Left lung (tissue), 10 donors: ENCODE data around the gene KLRF2. TPM values are rescaled to one million over a fixed set of nuclear protein-coding genes. Genes with fewer than 3 reads are reported as not detected.

ENCODE experiments used
- ATAC-seq: fragments of 200-7000 bp; cut with Tn5 transposase; one replicate; pipeline ENCODE4 v1.9.1; 2020; ENCODE audit warnings: moderate library complexity
- DNase-seq, 4 donors: peaks; one replicate each; pipeline ENCODE4 v3.0.0-alpha.2; 2013 to 2020
- H3K27ac ChIP-seq, 2 donors: fragments of 200-600 bp; sonication (generic) in 1 of 2; one replicate each; pipeline versions ENCODE4 v1.5.0 to v1.8.0; 2020 to 2021
- H3K27me3 ChIP-seq, 2 donors: fragments of 200-600 bp; sonication (generic) in 1 of 2; one replicate each; pipeline versions ENCODE4 v1.5.0 to v1.8.0; 2020 to 2021
- H3K36me3 ChIP-seq, 2 donors: fragments of 200-600 bp; sonication (generic) in 1 of 2; one replicate each; pipeline versions ENCODE4 v1.5.0 to v1.8.0; 2020 to 2021
- H3K4me1 ChIP-seq, 2 donors: fragments of 200-600 bp; one replicate each; pipeline ENCODE4 v1.8.0; 2021
- H3K4me3 ChIP-seq, 2 donors: fragments of 200-600 bp; sonication (generic) in 1 of 2; one replicate each; pipeline versions ENCODE4 v1.5.0 to v1.8.0; 2020 to 2021; ENCODE audit warnings: mild to moderate bottlenecking in 1 of 2
- H3K9me3 ChIP-seq, 2 donors: fragments of 200-600 bp; sonication (generic) in 1 of 2; one replicate each; pipeline versions ENCODE4 v1.5.0 to v1.8.0; 2020 to 2021
- CTCF ChIP-seq, 2 donors: fragments of 200-600 bp; sonication (generic) in 1 of 2; IDR thresholded peaks; one replicate each; pipeline versions ENCODE4 v1.5.0 to v1.8.0; 2021; ENCODE audit warnings: antibody characterized with exemption in 2 of 2
- intact Hi-C, 2 donors: fragments of 100-400 bp; cut with DNase I; formaldehyde crosslinking; loops; one replicate each; pipeline versions ENCODE4 v1.11.2 to v1.14.2; 2022
- polyA plus RNA-seq, 6 donors: library from polyadenylated mRNA; unstranded; fragments of 120-200 nt; gene quantifications; one replicate each; pipeline ENCODE4 v1.2.1, GENCODE V29; 2013; ENCODE audit not compliant: insufficient read length in 6 of 6
- total RNA-seq, 2 donors: library from RNA; stranded (reverse); fragmentation: NEBNext Ultra II Directional; extraction: Animal tissue kit (Norgen Biotek cat#: 25700); gene quantifications; one replicate each; pipeline ENCODE4 v1.2.1, GENCODE V29; 2021
- donor health status: DM: no; HTN: yes; CAD: no.
- donor health status: DM: no; HTN: no; CAD: no.

KLRF2 gene
- total and polyA plus RNA-seq, 8 donors: not detected

GRCh38 chr12:9866860-9867269 lies 14.4 kb upstream of the KLRF2 start:
- no peak for ATAC-seq
- no peaks in the 10 kb centered on the region for H3K36me3 ChIP-seq
- DNase-seq: no peak
- intact Hi-C loops: no loop called here
- peak overlapping the region; percentile 22 to 57 for H3K4me3 ChIP-seq
- no peaks in the 10 kb centered on the region for H3K27me3 ChIP-seq
- peak overlapping the region; percentile 91 to 92 for H3K27ac ChIP-seq
- H3K4me1 ChIP-seq: peaks cover 4 to 35% of the 10 kb centered on the region in 2 donors
- peaks cover 0 to 13% of the 10 kb centered on the region in 2 donors for H3K9me3 ChIP-seq
- no peak for TF ChIP-seq CTCF (IDR thresholded peaks at IDR 0.05)

- H3K9me3 ChIP-seq: peaks cover 0 to 13% of the 10 kb centered on the region in 2 donors
- peak overlapping the region; percentile 91 to 92 for H3K27ac ChIP-seq
- no peak for TF ChIP-seq CTCF (IDR thresholded peaks at IDR 0.05)
- peaks cover 4 to 35% of the 10 kb centered on the region in 2 donors for H3K4me1 ChIP-seq
- ATAC-seq: no peak
- no peaks in the 10 kb centered on the region for H3K36me3 ChIP-seq
- no peaks in the 10 kb centered on the region for H3K27me3 ChIP-seq
- no peak for DNase-seq
- intact Hi-C loops: no loop called here
- peak overlapping the region; percentile 22 to 57 for H3K4me3 ChIP-seq
These were observed 13.8 kb upstream of the KLRF2 start for GRCh38 chr12:9867531-9867930.

GRCh38 chr12:9868311-9868801 lies 12.9 kb upstream of the KLRF2 start:
- DNase-seq (no peak), ATAC-seq (no peak)
- peaks cover 0 to 10% of the 10 kb centered on the region in 2 donors for H3K9me3 ChIP-seq
- TF ChIP-seq CTCF (IDR thresholded peaks at IDR 0.05): no peak
- H3K4me3 ChIP-seq: peak overlapping the region; percentile 22 to 57
- no peaks in the 10 kb centered on the region for H3K36me3 ChIP-seq
- H3K27ac ChIP-seq: peak overlapping the region; percentile 91 to 92
- H3K27me3 ChIP-seq: no peaks in the 10 kb centered on the region
- intact Hi-C loops: no loop called here
- H3K4me1 ChIP-seq: peaks cover 4 to 35% of the 10 kb centered on the region in 2 donors

GRCh38 chr12:9868951-9869306 lies 12.4 kb upstream of the KLRF2 start:
- ATAC-seq (no peak), DNase-seq (no peak)
- Histone ChIP-seq H3K36me3 (no peaks in the 10 kb centered on the region), H3K27ac (peak overlapping the region; percentile 91 to 92), H3K4me3 (peak overlapping the region; percentile 22 to 57), H3K4me1 (peaks cover 4 to 35% of the 10 kb centered on the region in 2 donors), H3K27me3 (no peaks in the 10 kb centered on the region), H3K9me3 (peaks cover 0 to 5% of the 10 kb centered on the region in 2 donors)
- TF ChIP-seq CTCF (IDR thresholded peaks at IDR 0.05): no peak
- intact Hi-C loops: no loop called here

- Histone ChIP-seq H3K27ac (peak within 1 kb of the TSS; percentile 91 to 92), H3K9me3 (no peaks in the 10 kb centered on the region), H3K4me3 (peak within 1 kb of the TSS; percentile 22 to 57), H3K36me3 (no peaks in the 10 kb centered on the region), H3K4me1 (peaks cover 4 to 35% of the 10 kb centered on the region in 2 donors), H3K27me3 (no peaks in the 10 kb centered on the region)
- intact Hi-C loops: no loop called here
- TF ChIP-seq CTCF (IDR thresholded peaks at IDR 0.05): no peak
- DNase-seq (peak in 2 of 4 donors; percentile 54 to 58), ATAC-seq (peak; percentile 84)
These were observed 11.8 kb upstream of the KLRF2 start, which contains the start of gene CLEC2B for GRCh38 chr12:9869307-9870161. Gene CLEC2B, minus strand, starts transcription at chr12:9869354.
